ENCODE results near the gene MMP15. TPM values are rescaled to one million over a fixed set of nuclear protein-coding genes. Genes with fewer than 3 reads are reported as not detected.

Gene MMP15
- polyA plus RNA-seq, 3 donors, result 14.7 to 20.3 (median 18.4) TPM

- no peak for DNase-seq
Measured at GRCh38 chr16:58013201-58013956, 12.2 kb upstream of the MMP15 start.

GRCh38 chr16:58016840-58017446 is 8.6 kb upstream of the MMP15 start:
- no peak for DNase-seq

GRCh38 chr16:58018803-58019202 is 6.8 kb upstream of the MMP15 start:
- DNase-seq, result no peak

GRCh38 chr16:58019866-58020538 is 5.6 kb upstream of the MMP15 start:
- DNase-seq, result no peak

GRCh38 chr16:58020628-58021521 is 4.7 kb upstream of the MMP15 start:
- no peak for DNase-seq

GRCh38 chr16:58021661-58022551 is 3.6 kb upstream of the MMP15 start:
- no peak for DNase-seq

- no peak for DNase-seq
Measured at GRCh38 chr16:58022601-58023371, 2.8 kb upstream of the MMP15 start.

GRCh38 chr16:58024486-58025350 is 836 bp upstream of the MMP15 start:
- DNase-seq, result no peak

GRCh38 chr16:58026139-58026704 is 668 bp downstream of the MMP15 start:
- no peak for DNase-seq

- DNase-seq, result no peak
Measured at GRCh38 chr16:58026705-58027160, 1.2 kb downstream of the MMP15 start.

- no peak for DNase-seq
Measured at GRCh38 chr16:58027161-58027915, 1.8 kb downstream of the MMP15 start.

GRCh38 chr16:58027916-58028455 is 2.4 kb downstream of the MMP15 start:
- no peak for DNase-seq

- DNase-seq, result no peak
Measured at GRCh38 chr16:58028541-58029070, 3.1 kb downstream of the MMP15 start.

GRCh38 chr16:58029410-58029809 is 3.9 kb downstream of the MMP15 start:
- DNase-seq, result no peak

GRCh38 chr16:58030136-58030840 is 4.7 kb downstream of the MMP15 start:
- DNase-seq, result no peak

- no peak for DNase-seq
Measured at GRCh38 chr16:58031016-58031800, 5.7 kb downstream of the MMP15 start.
